COLO668 (cell line): ENCODE data around the gene SHFL.
A peak's percentile ranks its signal among the peaks of the same experiment; 100 is the strongest.

ENCODE experiments used
- DNase-seq: peaks from one replicate; lab custom pipeline; 2025; ENCODE audit not compliant: unreplicated experiment; lab: John Stamatoyannopoulos, UW

Gene SHFL

DNA sequence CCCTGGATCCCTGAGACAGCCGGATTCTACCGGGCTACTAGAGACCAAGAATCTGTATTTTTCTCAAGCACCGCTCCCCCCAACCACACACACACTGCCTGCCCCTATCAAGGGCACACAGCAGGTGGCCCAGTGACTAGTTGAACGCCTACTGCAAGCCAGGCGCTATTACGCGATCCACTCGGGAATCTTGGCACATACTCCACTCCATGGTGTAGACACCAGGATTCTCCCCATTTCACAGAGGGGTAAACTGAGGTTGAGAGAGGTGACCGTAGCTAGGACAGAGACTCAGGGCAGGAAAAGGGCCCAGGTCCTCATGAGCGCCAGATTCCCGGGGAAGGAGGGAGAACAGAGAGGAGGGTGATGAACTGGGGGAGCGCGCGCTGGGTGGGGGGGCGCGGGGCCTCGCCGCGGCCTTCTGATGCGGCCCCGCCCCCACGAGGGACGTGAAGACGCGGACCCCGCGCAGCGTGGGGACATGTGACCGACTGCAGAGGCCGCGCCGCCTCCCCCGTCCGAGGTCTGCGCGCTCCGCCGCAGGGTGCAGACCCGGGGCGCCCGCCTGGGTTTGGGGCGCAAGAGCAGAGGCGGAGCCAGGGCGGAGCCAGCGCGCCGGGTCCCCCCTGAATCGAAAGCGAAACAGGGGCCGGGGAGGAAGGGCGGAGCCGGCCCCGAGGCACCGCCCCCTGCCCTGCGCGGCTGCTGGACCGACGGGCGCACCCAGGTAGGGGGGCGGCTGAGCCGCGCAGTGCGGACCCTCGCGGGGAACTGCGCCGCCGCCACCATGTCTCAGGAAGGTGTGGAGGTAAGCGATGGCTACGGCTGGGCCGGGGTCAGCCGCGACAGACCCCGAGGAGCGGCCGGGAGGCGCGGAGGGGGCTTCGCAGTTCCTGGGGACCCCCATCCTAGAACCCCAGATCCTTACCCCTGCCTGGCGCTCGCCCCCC is at the start of gene SHFL:
TSS of gene SHFL (plus strand) at position 677 of the 950 bp plus-strand sequence. CDS start at position 788, 111 bp downstream.
- DNase-seq: peak; percentile 66

DNA sequence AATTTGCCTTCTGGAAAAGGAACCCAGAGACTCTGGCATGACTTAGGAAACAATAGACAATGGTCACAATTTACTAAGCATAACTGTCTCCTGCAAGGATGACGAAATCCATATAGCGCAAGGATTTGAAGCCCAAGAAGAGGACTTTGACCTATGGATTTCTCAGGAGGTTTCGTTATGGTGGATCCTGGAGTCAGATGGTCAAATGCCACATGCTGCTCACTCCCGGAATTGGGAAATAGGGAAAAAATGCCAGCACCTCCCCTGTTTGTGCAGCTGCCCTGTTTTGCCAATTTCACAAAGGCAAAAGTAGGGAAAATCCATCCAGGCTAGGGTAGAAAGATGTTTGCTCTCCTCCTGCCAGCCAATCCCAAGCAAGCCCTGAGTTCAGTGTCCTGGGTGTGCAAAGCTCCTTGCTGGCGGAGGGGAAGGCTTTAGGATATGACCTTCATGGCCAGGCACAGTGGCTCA is 49.5 kb upstream of the SHFL start:
- DNase-seq: no peak

DNA sequence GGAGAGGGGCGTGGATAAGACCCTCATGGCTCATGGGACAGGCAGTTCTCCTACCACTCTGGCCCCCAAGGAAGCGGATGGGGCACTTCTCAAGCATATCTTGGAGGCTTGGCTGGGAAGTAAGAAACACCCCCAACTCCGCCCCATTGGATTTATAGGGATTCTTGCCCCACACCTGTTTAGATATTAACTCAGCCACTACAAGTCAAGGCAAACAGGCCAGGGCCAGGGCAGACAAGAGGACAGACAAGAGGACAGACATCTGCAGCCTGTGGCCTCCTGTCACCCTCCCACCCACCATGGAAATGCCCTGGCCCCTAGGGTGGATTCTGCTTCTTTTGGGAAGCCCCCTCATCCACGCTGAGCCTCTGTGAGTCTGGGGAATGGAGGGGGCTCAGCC is 48.8 kb upstream of the SHFL start:
- DNase-seq: no peak

DNA sequence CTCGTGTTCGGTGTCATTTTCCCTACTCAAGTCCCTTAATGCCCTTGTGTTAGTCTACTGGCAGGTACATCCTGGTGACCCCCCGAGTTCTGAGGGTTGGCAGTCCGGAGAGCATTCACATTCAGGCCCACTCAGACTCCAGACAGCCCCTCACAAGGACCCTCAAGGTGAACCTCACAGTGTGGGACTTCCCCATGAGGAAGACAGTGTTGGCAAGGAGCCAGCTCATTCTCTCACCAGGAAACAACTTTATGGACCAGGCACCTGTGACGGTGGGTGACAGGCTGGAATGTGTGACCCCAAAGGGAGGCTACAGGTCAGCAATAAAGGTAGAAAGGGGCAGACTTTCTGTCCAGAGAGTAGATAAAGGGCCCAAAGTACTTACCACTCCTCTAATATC is 48.3 kb upstream of the SHFL start:
- DNase-seq: peak; percentile 14

GRCh38 chr19:10043286-10043927 is 42.7 kb upstream of the SHFL start:
- DNase-seq: no peak

- no peak for DNase-seq
Measured at GRCh38 chr19:10044390-10044789, 41.7 kb upstream of the SHFL start.

DNA sequence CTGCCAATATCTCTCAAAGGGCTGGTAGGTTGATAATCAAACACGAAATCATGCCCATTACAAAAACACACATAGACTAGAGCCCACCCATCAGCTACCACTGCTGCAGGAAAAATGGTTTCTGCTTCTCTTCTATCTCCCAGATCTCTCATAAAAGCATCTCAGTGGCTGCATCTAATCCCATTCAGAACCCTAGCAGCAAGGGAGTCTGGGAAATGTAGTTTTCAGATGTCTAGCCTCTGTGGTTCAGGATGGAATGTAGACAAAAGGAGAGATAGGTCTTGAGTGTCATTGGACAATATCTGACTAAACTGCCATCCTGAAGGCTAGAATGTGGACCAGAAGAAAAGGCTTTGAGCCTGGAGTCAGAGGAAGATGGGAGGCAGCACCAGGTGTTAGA is 40.7 kb upstream of the SHFL start:
- no peak for DNase-seq

GRCh38 chr19:10049626-10050025 is 36.5 kb upstream of the SHFL start:
- no peak for DNase-seq

- DNase-seq: no peak
Measured at GRCh38 chr19:10052602-10053360, 33.3 kb upstream of the SHFL start.

DNA sequence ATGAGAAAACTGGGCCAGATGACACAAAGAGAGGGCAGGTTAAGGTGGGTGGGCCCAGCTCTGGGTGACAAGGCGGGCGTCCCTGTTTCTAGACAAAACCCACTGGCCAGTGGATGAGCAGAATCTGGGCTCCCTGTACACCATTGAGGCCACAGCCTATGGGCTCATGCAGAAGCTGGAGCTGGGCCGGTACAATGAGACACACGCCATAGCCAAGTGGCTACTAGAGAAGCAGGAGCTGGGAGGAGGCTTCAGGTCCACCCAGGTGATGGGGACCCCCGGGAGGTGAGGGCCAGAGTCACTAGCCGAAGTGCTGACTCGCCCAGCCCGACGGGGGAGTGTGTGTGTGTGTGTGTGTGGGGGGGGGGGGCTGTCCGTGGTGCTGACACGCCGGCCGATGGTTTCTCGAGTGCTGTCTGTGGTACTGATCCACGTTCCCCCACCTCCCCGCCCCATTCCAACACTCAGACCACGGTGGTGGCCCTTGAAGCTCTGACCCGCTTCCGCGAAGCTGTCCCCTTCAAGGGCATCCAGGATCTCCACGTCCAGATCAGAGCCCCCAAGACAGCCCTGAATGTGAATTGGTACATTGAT is 24.3 kb upstream of the SHFL start:
- no peak for DNase-seq

GRCh38 chr19:10068205-10068604 is 17.9 kb upstream of the SHFL start:
- DNase-seq: no peak

- DNase-seq: no peak
Measured at GRCh38 chr19:10069046-10069445, 17.1 kb upstream of the SHFL start.

DNA sequence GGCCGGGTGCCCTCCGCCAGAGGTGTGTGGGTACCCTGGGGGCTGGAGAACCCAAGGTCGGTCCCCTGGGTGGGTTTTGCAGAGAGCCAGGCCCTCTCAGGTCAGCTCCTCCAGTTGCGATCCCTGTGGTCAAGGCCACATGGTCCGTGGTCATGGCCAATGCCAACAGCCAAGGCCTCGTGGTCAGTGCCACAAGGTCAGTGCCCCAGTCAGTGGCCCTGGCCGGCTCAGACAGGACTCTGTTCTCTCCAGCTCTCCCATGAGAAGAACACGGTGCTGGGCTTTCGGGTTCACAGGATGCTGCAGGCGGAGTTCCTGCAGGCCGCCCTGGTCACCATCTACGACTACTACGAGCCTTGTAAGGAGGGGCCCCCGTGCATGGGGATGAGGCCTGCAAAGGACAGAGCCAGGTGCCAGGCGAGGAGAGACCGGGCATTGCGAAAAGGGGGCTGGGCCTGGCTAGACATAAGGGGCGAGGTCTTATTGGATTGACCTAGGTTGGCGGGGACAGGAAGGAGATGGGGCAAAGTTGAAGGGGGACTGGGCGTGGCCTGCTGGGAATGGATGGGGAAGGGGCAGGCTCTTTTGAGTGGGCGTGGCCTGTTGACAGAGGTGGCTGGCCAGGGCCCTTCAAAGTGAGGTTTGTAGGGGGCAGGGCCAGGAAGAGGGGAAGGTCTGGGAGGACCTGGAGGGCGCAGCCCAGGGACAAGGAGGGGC is 15.2 kb upstream of the SHFL start:
- DNase-seq: no peak

GRCh38 chr19:10074153-10074552 is 12.0 kb upstream of the SHFL start:
- DNase-seq: peak; percentile 15

DNA sequence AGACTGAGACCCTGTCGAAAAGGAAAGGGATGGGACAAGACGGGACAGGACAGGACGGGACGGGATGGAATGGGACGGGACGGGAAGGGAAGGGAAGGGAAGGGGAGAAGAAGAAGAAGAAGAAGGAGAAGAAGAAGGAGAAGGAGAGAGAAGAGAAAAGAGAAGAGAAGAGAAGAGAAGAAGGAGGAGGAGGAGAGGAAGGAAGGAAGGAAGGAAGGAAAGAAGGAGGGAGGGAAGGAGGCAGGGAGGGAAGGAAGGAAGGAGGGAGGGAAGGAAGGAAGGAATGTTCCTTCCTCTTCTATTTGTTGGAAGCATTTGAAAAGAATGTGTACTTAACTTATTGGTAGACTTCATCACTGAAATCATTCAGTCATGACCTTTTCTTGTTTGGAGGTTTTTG is 9.6 kb upstream of the SHFL start:
- no peak for DNase-seq

- no peak for DNase-seq
Measured at GRCh38 chr19:10078329-10078728, 7.8 kb upstream of the SHFL start.

DNA sequence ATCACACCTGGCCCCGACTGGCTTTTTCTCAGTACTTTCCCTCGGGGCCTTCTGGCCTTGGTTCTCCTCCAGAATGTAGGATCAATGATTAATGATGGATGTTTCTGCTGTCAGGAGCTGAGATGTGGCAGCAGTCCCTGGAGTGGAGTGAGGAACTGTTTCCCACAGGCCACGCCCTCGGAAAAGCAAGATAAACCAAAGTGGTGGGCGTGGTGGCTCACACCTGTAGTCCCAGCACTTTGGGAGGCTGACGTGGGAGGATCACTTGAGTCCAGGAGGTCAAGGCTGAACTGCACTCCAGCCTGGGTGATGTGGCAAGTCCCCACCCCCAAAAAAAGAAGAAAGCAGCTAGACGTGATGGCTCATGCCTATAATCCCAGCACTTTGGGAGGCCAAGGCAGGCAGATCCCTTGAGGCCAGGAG is 7.1 kb upstream of the SHFL start:
- no peak for DNase-seq

DNA sequence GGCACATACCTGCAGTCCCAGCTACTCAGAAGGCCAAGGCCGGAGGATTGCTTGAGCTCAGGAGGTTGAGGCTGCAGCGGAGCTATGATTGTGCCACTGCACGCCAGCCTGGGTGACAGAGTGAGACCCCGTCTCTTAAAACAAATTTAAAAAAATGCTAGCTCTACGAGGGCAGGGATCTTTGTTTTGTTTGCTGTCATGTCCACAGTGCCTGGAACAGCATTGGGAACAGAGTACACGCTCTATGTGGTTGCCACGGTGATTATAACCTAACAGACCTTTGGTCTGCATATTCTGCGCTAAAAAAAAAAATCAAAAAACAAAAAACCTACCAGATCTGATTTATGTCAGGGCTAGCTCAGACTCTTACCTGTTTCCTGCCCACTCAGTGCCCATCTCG is 2.2 kb upstream of the SHFL start:
- no peak for DNase-seq

GRCh38 chr19:10084803-10085202 is 1.3 kb upstream of the SHFL start:
- no peak for DNase-seq

DNA sequence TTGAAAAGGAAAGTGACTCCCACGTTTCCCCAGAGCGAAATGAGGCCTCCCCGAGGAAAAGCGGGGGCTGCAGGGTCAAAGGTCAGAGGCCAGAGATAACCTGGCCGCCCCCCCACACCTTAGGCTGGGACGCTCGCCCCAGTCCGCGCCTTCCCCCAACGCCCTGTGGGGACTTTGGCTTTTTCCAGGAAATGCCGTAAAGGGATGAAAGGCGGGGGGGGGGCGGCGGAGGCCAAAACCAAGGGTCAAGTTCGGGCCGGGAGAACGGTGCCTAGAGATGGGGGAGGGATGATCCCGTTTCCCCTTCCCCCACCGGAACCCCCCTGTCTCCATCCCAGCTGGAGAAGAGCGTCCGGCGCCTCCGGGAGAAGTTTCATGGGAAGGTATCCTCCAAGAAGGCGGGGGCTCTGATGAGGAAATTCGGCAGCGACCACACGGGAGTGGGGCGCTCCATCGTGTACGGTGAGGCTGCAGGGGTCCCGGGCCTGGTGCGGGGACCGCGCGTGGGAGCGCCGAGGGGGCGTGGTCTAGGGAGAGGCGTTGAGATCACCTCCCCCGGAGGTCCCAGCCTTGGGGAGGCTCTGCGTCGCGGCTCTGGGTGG is 575 bp downstream of the SHFL start:
- DNase-seq: no peak
